GM18951 (cell line): Measurements from ENCODE around the gene HSD11B2.

Experiments
- POLR2A ChIP-seq: IDR thresholded peaks from 4 replicates; pipeline ENCODE4 v1.6.1; 2011; ENCODE audit warnings: mild to moderate bottlenecking; ENCODE audit not compliant: insufficient read length, insufficient read depth; ENCODE audit errors: extremely low read depth
- in situ Hi-C: fragments of 300-500 bp; cut with MboI; formaldehyde crosslinking; loops from one replicate; pipeline ENCODE4 v1.12.0; 2022; ENCODE audit warnings: low sequenced_read_pairs, mixed read lengths, inconsistent platforms; ENCODE audit not compliant: unreplicated experiment

The HSD11B2 gene

DNA sequence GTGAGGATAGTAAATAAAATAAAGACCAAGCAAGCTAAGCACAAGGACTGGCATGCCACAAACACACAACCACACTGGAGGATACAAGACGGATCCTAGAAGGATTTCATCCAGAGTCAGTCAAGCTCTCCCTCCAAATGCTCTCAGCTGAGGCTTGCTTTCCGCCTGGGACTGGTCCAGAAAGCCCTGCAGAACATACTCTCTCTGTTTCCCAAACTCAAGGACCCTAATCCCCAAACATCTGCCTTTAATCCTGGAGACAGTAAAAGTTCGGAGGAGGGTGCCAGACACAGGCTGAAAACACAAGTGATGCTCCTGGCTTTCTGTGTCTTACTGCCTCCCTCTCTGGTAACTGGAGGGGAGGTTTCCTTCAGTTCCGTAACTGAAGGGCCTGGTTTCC lies 5.3 kb upstream of the HSD11B2 start:
- no peak for TF ChIP-seq POLR2A
- in situ Hi-C loops: no loop called here

DNA sequence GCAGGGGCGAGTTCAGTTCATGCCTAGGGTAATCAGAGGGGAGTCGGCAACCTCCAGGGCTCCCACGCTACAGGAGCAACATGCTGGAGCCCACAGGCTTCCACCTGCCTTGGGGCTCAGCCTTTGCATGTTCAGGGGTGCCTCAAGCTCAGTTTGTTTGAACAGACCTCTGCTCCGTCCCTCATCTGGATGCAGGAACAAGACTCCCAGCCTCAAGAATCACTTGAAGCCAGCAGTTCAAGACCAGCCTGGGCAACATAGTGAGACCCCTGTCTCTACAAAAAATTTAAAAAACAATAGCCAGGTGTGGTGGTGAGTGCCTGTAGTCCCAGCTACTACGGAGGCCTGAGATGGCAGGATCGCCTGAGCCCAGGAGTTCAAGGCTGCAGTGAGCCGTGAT lies 4.9 kb upstream of the HSD11B2 start:
- no peak for TF ChIP-seq POLR2A
- in situ Hi-C loops: no loop called here

DNA sequence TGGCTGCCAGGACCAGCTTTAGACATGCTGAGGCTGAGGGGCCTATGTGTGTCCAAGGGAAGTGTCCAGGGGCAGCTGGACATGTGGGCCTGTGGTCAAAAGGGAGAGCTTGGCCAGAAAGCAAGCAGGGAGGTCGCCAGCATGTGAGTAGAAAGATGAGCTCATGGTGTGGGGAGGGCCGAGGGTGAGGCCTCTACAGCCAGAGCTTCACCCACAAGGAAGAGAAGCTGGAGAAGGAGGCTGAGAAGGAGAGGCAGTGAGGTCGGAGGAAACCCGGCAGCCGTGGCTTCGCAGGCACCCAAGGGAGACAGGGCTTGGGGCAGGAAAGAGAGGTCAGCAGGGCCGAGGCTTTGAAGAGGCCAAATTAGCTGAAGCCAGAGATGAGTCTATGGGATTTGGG lies 4.0 kb upstream of the HSD11B2 start:
- in situ Hi-C loops: no loop called here

DNA sequence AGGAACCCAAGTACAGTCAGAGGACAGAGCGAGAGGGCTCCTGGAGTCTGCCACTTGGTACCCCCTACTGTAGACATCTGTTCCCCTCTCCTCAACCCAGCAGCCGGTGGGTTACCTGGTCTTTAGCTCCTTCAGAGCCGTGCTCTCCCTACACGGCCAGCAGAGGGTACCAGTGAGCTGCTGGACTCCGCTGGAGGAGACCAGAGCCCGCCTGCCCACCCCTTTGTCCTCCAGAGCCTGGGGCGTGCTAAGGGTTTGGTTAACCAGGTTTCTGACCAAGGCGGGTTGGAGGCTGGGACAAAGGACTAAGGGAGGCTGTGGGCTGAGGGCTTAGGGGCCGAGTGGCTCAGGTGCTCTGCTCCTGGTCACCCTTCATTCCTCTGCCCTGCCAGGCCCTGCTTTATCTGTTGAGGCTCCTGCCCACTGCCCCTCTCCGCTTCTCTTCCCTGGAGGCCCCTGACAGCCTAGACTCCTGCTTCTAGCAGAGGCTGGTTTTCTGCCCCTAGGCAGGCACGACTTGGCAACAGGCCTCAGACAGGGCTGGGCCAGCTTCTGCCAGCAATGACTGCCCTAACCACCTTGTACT lies 2.7 kb upstream of the HSD11B2 start:
- TF ChIP-seq POLR2A: no peak
- in situ Hi-C loops: no loop called here

More for the DNA sequence above, 4.0 kb upstream of the HSD11B2 start:
- no peak for TF ChIP-seq POLR2A

DNA sequence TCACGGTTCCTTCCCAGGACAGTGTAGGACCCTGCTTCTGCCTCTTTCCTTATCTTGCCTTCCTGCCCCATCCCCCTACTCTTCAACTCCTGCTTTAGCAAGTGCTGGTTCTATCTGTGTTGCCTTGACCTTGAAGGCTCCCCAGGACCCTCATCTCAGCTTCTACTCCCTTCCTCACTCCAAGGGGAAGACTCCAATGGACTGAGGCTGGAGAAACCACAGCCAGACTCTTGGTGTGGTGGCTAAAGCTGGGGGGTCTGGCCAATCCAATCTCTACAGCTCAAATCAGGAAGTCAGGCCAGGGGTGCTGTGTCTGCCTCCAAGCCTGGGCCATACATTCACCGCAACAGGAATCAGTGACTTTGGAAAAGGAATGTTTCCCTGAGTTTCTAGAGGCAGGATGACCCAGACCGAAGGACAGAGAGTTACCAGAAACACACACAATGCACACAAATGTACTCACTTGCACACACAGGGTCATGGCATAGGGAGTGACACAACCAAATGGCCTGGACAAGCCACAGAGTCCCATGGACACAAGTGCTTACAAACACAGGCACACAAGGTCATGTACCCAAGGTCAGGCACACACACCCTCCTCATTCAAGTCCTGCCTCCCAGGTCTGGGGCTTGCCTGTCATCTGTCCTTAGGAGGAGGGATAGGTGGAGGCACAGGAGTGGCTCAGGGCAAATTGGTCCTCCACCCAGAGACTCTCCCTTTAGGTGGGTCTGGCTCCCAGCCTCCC lies 1.7 kb upstream of the HSD11B2 start:
- in situ Hi-C loops: no loop called here
- no peak for TF ChIP-seq POLR2A

DNA sequence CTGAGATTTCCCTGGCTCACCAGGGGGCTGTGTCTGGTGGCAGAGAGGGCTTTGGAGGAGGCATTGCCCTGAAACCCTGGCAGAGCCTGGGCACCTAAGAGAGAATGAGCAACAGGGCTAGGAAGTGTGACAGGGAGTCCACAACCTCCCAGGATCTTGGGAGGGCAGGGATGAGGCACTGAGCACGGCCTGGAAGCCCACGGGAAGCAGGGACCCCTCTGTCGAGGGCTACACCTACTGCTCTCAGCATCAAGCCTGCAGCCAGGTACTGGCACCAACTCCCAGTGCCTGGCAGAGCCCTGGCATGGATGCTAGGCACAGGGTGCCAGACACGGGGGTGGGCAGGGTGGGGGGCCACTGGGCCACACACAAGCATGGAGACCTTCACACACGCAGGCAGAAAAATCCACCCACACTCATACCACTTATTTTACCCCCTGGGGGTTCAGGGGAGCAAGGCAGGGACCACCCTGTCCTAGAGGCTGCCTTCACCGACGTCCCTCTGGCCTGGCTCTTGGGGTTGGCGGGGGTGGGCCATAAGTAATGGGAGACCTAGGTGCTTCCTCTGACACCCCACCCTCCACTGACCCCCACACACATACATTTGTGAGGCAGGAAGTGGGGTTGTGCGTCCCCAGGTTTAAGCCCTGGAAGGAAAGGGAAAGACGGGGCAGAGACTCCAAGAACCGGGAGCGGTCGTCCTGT lies 970 bp upstream of the HSD11B2 start:
- in situ Hi-C loops: no loop called here
- no peak for TF ChIP-seq POLR2A

DNA sequence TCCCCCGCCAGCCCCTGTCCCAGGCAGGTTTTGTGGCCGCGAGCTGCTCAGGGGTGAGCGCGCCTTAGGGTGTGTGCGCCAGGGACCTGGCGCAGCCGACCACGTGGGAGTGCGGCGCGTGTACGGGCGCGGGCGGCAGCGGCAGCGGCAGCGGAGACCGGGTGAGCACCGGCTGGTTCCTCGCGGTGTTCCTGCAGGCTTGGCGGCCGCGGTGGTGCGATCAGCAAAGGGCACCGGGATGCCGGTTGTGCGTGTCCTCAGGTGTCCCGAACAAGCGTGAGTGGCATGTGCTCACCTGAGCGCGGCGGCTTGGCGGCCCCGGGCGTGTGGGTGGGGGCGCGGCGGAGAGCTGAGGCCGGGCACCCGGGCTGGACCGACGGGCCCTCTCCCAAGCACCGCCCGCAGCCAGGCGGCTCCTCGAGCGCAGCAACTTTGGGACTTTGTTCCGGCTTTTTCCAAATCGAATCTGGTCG lies 381 bp upstream of the HSD11B2 start:
- TF ChIP-seq POLR2A: no peak
- in situ Hi-C loops: no loop called here

DNA sequence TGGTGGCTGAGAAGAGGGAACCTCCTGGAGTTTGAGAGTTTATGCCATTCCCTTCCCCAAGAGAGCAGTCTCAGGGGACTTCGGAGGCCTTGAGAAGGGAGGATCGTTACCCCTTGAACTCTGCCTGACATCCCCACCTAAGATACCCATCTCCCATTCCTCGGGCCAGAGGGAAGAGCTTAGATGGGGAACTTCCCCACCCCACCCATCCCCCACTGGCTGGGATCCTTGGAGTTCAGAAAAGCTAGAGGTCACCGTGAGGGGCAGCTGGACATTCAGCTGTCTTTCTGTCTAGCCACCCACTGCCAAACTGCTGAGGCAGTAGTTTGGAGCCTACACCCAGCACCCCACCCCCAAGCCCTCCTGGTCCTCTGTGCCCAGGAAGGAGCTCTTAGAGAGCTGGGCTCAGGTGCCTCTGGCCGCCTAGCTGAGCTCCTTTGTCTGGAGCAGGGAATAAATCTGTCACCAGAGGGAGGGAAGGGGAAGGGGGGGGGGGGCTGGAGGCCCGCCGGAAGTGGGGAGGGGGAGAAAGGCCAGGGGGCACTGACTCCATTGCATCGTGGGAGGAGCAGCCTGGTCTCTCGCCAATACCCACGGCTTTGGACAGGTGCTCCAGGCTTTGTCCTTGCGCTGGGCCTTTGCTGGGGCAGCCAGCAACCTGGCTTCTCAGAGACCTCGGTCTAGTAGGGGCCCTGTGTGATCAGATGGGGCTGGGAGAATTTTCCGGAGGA lies 1.0 kb downstream of the HSD11B2 start:
- in situ Hi-C loops: no loop called here
- no peak for TF ChIP-seq POLR2A

DNA sequence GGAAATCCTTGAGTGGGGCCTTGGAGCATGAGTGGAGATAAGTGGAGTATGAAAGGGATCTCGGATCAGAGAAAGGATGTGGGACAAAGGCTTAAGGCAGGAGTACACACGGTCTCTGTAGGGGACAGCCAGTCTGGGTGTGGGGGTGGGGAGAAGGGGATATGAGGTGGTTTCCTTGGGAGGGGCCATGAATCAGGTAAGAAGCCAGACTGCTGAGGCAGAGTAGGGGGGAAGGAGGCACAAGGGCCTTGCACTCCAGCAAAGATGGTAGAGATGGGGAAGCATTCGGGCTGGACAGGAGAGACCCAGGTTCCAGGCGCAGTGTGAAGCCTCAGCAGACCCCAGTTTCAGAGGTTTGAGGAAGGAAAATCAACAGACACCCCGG lies 1.6 kb downstream of the HSD11B2 start:
- in situ Hi-C loops: no loop called here
- TF ChIP-seq POLR2A: no peak

DNA sequence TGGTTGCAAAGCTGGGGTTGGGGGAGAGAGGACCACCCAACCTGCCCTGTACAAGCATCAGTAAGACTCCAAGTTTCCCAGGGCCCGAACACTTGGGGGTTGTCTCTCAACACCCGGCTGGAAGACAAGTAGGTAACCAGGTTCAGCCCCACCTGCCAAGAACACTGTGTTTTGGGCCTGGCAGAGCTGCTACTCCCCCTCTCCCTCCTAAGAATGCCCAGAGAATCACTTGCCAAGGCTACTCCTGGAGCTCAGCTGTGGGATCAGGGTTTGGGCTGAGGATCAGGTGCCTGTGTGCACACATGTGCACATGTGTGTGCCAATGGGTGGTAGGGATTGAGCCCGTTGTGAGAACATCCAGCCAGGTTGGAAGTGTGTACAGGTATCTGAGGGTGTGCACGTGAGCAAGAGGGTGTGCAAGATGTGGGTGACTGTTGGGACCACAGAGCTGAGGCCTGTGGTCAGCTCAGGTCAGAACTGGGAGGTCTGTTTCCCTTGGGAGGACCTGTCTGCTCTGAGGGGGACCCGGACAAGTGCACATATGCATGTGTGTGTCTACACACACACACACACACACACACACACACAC lies 2.3 kb downstream of the HSD11B2 start:
- in situ Hi-C loops: no loop called here
- TF ChIP-seq POLR2A: no peak

DNA sequence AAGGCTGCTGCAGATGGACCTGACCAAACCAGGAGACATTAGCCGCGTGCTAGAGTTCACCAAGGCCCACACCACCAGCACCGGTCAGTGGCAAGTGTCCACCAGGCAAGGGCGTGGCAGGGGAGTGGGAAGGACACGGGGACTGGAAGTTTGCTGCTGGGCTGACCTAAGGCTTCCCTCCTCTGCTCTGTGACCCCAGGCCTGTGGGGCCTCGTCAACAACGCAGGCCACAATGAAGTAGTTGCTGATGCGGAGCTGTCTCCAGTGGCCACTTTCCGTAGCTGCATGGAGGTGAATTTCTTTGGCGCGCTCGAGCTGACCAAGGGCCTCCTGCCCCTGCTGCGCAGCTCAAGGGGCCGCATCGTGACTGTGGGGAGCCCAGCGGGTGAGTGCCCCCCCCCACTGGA lies 4.8 kb downstream of the HSD11B2 start:
- in situ Hi-C loops: no loop called here
- TF ChIP-seq POLR2A: no peak

DNA sequence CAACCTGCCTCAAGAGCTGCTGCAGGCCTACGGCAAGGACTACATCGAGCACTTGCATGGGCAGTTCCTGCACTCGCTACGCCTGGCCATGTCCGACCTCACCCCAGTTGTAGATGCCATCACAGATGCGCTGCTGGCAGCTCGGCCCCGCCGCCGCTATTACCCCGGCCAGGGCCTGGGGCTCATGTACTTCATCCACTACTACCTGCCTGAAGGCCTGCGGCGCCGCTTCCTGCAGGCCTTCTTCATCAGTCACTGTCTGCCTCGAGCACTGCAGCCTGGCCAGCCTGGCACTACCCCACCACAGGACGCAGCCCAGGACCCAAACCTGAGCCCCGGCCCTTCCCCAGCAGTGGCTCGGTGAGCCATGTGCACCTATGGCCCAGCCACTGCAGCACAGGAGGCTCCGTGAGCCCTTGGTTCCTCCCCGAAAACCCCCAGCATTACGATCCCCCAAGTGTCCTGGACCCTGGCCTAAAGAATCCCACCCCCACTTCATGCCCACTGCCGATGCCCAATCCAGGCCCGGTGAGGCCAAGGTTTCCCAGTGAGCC lies 5.8 kb downstream of the HSD11B2 start:
- no peak for TF ChIP-seq POLR2A
- in situ Hi-C loops: no loop called here

DNA sequence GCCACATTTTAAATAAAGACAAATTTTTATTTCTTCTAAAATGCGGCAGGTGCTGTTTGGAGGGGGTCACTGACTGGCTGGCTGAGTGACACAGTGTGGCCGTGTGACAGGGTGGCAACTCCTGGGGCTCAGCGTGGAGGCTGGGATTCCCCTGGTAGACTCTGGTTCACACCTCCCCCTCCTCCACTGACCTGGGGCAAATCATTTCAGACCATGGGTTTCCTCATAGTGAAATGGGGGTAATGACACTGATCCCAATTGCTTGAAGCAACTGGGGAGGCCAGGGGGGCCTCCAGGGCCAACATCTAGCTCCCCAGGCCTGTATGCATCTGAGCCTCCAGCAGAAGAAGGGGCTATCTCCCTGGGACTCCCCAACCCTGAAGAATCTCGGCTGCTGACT lies 6.6 kb downstream of the HSD11B2 start:
- in situ Hi-C loops: no loop called here
- TF ChIP-seq POLR2A: no peak
